Measurements from ENCODE around the gene TSG101.

Gene TSG101

GRCh38 chr11:18495703-18496102 lies 31.0 kb downstream of the TSG101 start:
- H3K4me3 ChIP-seq (ENCODE audit: low read depth, low read length) = no peak overlapping the region
- DNase-seq (ENCODE audit: low read depth) = no peak
- TF ChIP-seq, protein P1, sequence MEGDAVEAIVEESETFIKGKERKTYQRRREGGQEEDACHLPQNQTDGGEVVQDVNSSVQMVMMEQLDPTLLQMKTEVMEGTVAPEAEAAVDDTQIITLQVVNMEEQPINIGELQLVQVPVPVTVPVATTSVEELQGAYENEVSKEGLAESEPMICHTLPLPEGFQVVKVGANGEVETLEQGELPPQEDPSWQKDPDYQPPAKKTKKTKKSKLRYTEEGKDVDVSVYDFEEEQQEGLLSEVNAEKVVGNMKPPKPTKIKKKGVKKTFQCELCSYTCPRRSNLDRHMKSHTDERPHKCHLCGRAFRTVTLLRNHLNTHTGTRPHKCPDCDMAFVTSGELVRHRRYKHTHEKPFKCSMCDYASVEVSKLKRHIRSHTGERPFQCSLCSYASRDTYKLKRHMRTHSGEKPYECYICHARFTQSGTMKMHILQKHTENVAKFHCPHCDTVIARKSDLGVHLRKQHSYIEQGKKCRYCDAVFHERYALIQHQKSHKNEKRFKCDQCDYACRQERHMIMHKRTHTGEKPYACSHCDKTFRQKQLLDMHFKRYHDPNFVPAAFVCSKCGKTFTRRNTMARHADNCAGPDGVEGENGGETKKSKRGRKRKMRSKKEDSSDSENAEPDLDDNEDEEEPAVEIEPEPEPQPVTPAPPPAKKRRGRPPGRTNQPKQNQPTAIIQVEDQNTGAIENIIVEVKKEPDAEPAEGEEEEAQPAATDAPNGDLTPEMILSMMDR (conservative IDR thresholded peaks at IDR 0.05; ENCODE audit: low read depth, low read length) = no peak

GRCh38 chr11:18495271-18495670 lies 31.5 kb downstream of the TSG101 start:
- no peak for DNase-seq (ENCODE audit: low read depth)
- no peak overlapping the region for H3K4me3 ChIP-seq (ENCODE audit: low read depth, low read length)
- TF ChIP-seq, protein P1 (conservative IDR thresholded peaks at IDR 0.05; ENCODE audit: low read depth, low read length) = no peak

DNA sequence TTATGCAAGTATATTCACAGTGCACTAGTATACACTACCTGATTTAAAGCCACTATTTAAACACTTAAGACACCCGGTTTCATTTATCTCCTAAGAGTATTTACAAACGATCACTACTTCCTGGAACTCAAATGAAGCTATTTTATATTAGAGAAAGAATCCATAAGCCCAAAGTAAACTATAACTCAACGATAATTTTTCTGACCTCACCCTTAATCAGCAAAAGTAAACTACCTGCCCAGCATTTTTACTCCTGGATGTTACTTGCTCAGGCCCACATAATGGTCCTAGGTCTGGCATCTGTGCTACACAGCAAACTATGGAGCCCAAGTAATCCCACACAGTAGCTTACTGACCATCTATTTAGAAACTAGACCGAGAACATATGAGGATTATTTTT lies 33.4 kb downstream of the TSG101 start:
- no peak for DNase-seq (ENCODE audit: low read depth)
- H3K4me3 ChIP-seq (ENCODE audit: low read depth, low read length) = no peak overlapping the region
- TF ChIP-seq, protein P1 (conservative IDR thresholded peaks at IDR 0.05; ENCODE audit: low read depth, low read length) = no peak

DNA sequence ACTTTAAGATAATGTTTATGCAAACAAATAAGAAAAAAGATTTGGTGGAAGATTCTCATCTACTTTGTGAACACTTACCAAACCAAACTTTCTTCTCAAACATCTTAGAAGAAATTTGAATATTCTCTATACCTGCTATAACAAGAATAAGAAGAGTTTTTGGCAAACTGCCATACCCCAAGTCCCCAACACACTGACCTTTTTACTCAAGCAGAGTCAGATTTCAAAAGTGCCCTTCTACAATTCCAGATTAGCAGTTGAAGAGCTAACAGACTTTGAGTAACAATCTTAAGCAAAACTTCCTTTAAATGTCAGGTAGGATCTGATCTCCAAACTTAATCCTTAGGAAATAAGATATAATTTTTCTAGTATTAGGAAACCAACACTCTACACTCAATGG lies 33.9 kb downstream of the TSG101 start:
- H3K4me3 ChIP-seq (ENCODE audit: low read depth, low read length) = no peak overlapping the region
- peak; percentile 51 for DNase-seq (ENCODE audit: low read depth)
- TF ChIP-seq, protein P1 (conservative IDR thresholded peaks at IDR 0.05; ENCODE audit: low read depth, low read length) = no peak

DNA sequence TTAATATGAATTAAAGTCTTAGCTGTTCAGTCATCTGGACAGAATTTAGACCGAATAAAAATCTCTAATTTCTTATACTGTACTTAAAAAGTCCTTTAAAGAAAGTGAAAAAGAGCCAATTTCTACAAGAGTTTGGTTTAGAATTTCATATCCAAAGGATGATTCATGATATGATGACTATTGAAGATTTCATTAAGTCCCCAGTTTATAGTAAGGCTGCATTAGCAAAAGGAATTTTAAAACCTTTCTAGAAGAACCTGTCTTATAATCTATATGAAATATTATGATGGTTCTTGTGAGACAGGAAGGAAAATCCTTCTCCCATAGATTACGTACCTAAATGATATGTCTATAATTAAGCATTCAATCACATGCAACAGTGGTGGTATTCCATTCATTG lies 34.8 kb downstream of the TSG101 start:
- peak; percentile 12 for DNase-seq (ENCODE audit: low read depth)
- TF ChIP-seq, protein P1 (conservative IDR thresholded peaks at IDR 0.05; ENCODE audit: low read depth, low read length) = no peak
- no peak overlapping the region for H3K4me3 ChIP-seq (ENCODE audit: low read depth, low read length)

- H3K4me3 ChIP-seq (ENCODE audit: low read depth, low read length) = no peak overlapping the region
- no peak for DNase-seq (ENCODE audit: low read depth)
- TF ChIP-seq, protein P1 (conservative IDR thresholded peaks at IDR 0.05; ENCODE audit: low read depth, low read length) = no peak
These were observed 35.8 kb downstream of the TSG101 start for GRCh38 chr11:18490736-18491485.

DNA sequence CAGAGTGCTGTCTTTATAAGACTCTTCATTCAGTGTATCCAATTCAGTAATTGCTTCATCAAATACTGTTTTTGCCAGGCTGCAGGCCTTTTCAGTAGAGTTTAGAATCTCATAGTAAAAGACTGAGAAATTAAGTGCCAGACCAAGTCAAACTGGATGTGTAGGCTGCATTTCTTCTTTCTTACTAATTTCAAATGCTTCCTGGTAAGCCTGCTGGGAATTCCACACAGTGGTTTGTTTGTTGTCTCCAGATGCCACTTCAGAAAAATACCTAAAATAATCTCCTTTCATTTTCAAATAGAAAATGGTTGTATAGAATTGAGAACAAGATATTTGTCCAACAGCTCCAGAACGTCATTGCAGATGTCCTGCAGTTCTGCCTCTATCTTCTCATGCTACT lies 36.4 kb downstream of the TSG101 start:
- no peak overlapping the region for H3K4me3 ChIP-seq (ENCODE audit: low read depth, low read length)
- TF ChIP-seq, protein P1 (conservative IDR thresholded peaks at IDR 0.05; ENCODE audit: low read depth, low read length) = no peak
- peak; percentile 14 for DNase-seq (ENCODE audit: low read depth)
